ENCODE results near the gene APBA1. TPM values are rescaled to one million over a fixed set of nuclear protein-coding genes. Genes with fewer than 3 reads are reported as not detected.

The APBA1 gene
- total RNA-seq, 4 donors from 2014 or later: 5.8 to 15.7 (median 11.5) TPM

GRCh38 chr9:69504058-69504457, 168.1 kb downstream of the APBA1 start:
- Histone ChIP-seq H3K27ac (no peak overlapping the region), H3K36me3 (no peaks in the 10 kb centered on the region), H3K27me3 (no peaks in the 10 kb centered on the region), H3K4me3 (no peak overlapping the region), H3K4me1 (no peaks in the 10 kb centered on the region), H3K9me3 (no peaks in the 10 kb centered on the region)
- no peak for DNase-seq (ENCODE audit: low spot score in 2 of 2)
- TF ChIP-seq POLR2A (IDR thresholded peaks at IDR 0.05): no peak
- TF ChIP-seq EP300 (IDR thresholded peaks at IDR 0.05): no peak
- no peak for TF ChIP-seq POLR2AphosphoS5 (IDR thresholded peaks at IDR 0.05)
- TF ChIP-seq CTCF (IDR thresholded peaks at IDR 0.05): no peak
- 87% methylated on average over 1 of the region's 1 CpG for WGBS

- TF ChIP-seq CTCF (IDR thresholded peaks at IDR 0.05) (no peak), POLR2A (IDR thresholded peaks at IDR 0.05) (no peak), POLR2AphosphoS5 (IDR thresholded peaks at IDR 0.05) (no peak), EP300 (IDR thresholded peaks at IDR 0.05) (no peak)
- no peak overlapping the region for H3K4me3 ChIP-seq
- no peak for DNase-seq (ENCODE audit: low spot score in 2 of 2)
- no peaks in the 10 kb centered on the region for H3K9me3 ChIP-seq
- H3K36me3 ChIP-seq: no peaks in the 10 kb centered on the region
- no peaks in the 10 kb centered on the region for H3K4me1 ChIP-seq
- H3K27ac ChIP-seq: no peak overlapping the region
- 78% methylated on average over 4 of the region's 4 CpGs for WGBS
- no peaks in the 10 kb centered on the region for H3K27me3 ChIP-seq
Observed at GRCh38 chr9:69502671-69503301, 169.4 kb downstream of the APBA1 start.

GRCh38 chr9:69500896-69501295, 171.3 kb downstream of the APBA1 start:
- Histone ChIP-seq H3K27me3 (no peaks in the 10 kb centered on the region), H3K36me3 (no peaks in the 10 kb centered on the region), H3K4me3 (no peak overlapping the region), H3K9me3 (no peaks in the 10 kb centered on the region), H3K4me1 (no peaks in the 10 kb centered on the region), H3K27ac (no peak overlapping the region)
- no peak for TF ChIP-seq POLR2A (IDR thresholded peaks at IDR 0.05)
- no peak for TF ChIP-seq POLR2AphosphoS5 (IDR thresholded peaks at IDR 0.05)
- no peak for TF ChIP-seq EP300 (IDR thresholded peaks at IDR 0.05)
- no peak for DNase-seq (ENCODE audit: low spot score in 2 of 2)
- WGBS: 90% methylated on average over 6 of the region's 6 CpGs

- H3K4me1 ChIP-seq: no peaks in the 10 kb centered on the region
- no peak for DNase-seq (ENCODE audit: low spot score in 2 of 2)
- no peak for TF ChIP-seq CTCF (IDR thresholded peaks at IDR 0.05)
- TF ChIP-seq POLR2AphosphoS5 (IDR thresholded peaks at IDR 0.05): no peak
- TF ChIP-seq POLR2A (IDR thresholded peaks at IDR 0.05): no peak
- TF ChIP-seq EP300 (IDR thresholded peaks at IDR 0.05): no peak
- 81% methylated on average over 4 of the region's 4 CpGs for WGBS
- no peaks in the 10 kb centered on the region for H3K36me3 ChIP-seq
- H3K27ac ChIP-seq: no peak overlapping the region
- no peaks in the 10 kb centered on the region for H3K9me3 ChIP-seq
- H3K27me3 ChIP-seq: no peaks in the 10 kb centered on the region
- no peak overlapping the region for H3K4me3 ChIP-seq
Observed at GRCh38 chr9:69499959-69500358, 172.2 kb downstream of the APBA1 start.

GRCh38 chr9:69499407-69499806, 172.8 kb downstream of the APBA1 start:
- Histone ChIP-seq H3K27me3 (no peaks in the 10 kb centered on the region), H3K9me3 (no peaks in the 10 kb centered on the region), H3K4me3 (no peak overlapping the region), H3K27ac (no peak overlapping the region), H3K36me3 (no peaks in the 10 kb centered on the region), H3K4me1 (no peaks in the 10 kb centered on the region)
- DNase-seq (ENCODE audit: low spot score in 2 of 2): no peak
- TF ChIP-seq CTCF (IDR thresholded peaks at IDR 0.05) (no peak), EP300 (IDR thresholded peaks at IDR 0.05) (no peak), POLR2AphosphoS5 (IDR thresholded peaks at IDR 0.05) (no peak), POLR2A (IDR thresholded peaks at IDR 0.05) (no peak)
- 68% methylated on average over 6 of the region's 6 CpGs for WGBS

GRCh38 chr9:69498470-69498869, 173.7 kb downstream of the APBA1 start:
- H3K27ac ChIP-seq: no peak overlapping the region

More at GRCh38 chr9:69498470-69498869, 173.7 kb downstream of the APBA1 start:
- DNase-seq (ENCODE audit: low spot score in 2 of 2): no peak
- Histone ChIP-seq H3K9me3 (no peaks in the 10 kb centered on the region), H3K4me3 (no peak overlapping the region), H3K36me3 (no peaks in the 10 kb centered on the region), H3K27me3 (no peaks in the 10 kb centered on the region), H3K4me1 (no peaks in the 10 kb centered on the region)
- WGBS: 83% methylated on average over 3 of the region's 3 CpGs
- TF ChIP-seq EP300 (IDR thresholded peaks at IDR 0.05) (no peak), POLR2AphosphoS5 (IDR thresholded peaks at IDR 0.05) (no peak), POLR2A (IDR thresholded peaks at IDR 0.05) (no peak), CTCF (IDR thresholded peaks at IDR 0.05) (no peak)

Measured in suprapubic skin (tissue), 4 donors.